Measurements from ENCODE around the gene EFNB3. TPM values are rescaled to one million over a fixed set of nuclear protein-coding genes. Genes with fewer than 3 reads are reported as not detected.

EFNB3 gene
- total and polyA plus RNA-seq, 10 of the 15 experiments (the other 5 are each of a cell fraction or from before 2014, with no cell fraction given) = 0.01 to 0.13 (median 0.04) TPM; not detected in 5

- TF ChIP-seq, protein P1, sequence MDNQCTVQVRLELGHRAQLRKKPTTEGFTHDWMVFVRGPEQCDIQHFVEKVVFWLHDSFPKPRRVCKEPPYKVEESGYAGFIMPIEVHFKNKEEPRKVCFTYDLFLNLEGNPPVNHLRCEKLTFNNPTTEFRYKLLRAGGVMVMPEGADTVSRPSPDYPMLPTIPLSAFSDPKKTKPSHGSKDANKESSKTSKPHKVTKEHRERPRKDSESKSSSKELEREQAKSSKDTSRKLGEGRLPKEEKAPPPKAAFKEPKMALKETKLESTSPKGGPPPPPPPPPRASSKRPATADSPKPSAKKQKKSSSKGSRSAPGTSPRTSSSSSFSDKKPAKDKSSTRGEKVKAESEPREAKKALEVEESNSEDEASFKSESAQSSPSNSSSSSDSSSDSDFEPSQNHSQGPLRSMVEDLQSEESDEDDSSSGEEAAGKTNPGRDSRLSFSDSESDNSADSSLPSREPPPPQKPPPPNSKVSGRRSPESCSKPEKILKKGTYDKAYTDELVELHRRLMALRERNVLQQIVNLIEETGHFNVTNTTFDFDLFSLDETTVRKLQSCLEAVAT (IDR thresholded peaks at IDR 0.05) = no peak
- TF ChIP-seq RBBP5 (conservative IDR thresholded peaks at IDR 0.05) (no peak), E2F8 (IDR thresholded peaks at IDR 0.05; ENCODE audit: low read depth, partially characterized antibody) (no peak), LARP7 (IDR thresholded peaks at IDR 0.05) (no peak), CHD2 (IDR thresholded peaks at IDR 0.05; ENCODE audit: borderline replicate concordance, low read depth, low read length) (no peak), NKRF (conservative IDR thresholded peaks at IDR 0.05) (no peak), BACH1 (IDR thresholded peaks at IDR 0.05; ENCODE audit: borderline replicate concordance) (no peak), CREM (IDR thresholded peaks at IDR 0.05; ENCODE audit: low read depth) (no peak)
Measured at GRCh38 chr17:7700510-7700909, 4.5 kb upstream of the EFNB3 start (continued).
